GM18498 (cell line): ENCODE measurements around the gene CFAP69.

Experiments used
- ATAC-seq: cut with Tn5 transposase; IDR thresholded peaks from one replicate; pipeline ENCODE4 v1.9.1; 2021; ENCODE audit warnings: mild to moderate bottlenecking, moderate library complexity; ENCODE audit not compliant: unreplicated experiment

Gene CFAP69

GRCh38 chr7:90270431-90271178 is 25.6 kb downstream of the CFAP69 start:
- ATAC-seq = no peak

- ATAC-seq = no peak
Observed at GRCh38 chr7:90271753-90272152, 26.8 kb downstream of the CFAP69 start.

- no peak for ATAC-seq
Observed at GRCh38 chr7:90272242-90272641, 27.3 kb downstream of the CFAP69 start.

GRCh38 chr7:90274161-90274560 is 29.2 kb downstream of the CFAP69 start:
- ATAC-seq = no peak

GRCh38 chr7:90276033-90276728 is 31.2 kb downstream of the CFAP69 start:
- no peak for ATAC-seq

- no peak for ATAC-seq
Observed at GRCh38 chr7:90288154-90288553, 43.2 kb downstream of the CFAP69 start.

GRCh38 chr7:90290244-90291113 is 45.5 kb downstream of the CFAP69 start:
- no peak for ATAC-seq

GRCh38 chr7:90298145-90299038 is 53.4 kb downstream of the CFAP69 start:
- ATAC-seq = peak; percentile 90

- ATAC-seq = no peak
Observed at GRCh38 chr7:90303241-90303640, 58.3 kb downstream of the CFAP69 start.

- no peak for ATAC-seq
Observed at GRCh38 chr7:90309872-90310271, 64.9 kb downstream of the CFAP69 start.

- no peak for ATAC-seq
Observed at GRCh38 chr7:90311175-90311574, 66.2 kb downstream of the CFAP69 start.

- ATAC-seq = no peak
Observed at GRCh38 chr7:90312745-90313144, 67.8 kb downstream of the CFAP69 start.

- no peak for ATAC-seq
Observed at GRCh38 chr7:90313907-90314306, 68.9 kb downstream of the CFAP69 start.

GRCh38 chr7:90320014-90320413 is 75.0 kb downstream of the CFAP69 start:
- no peak for ATAC-seq

- ATAC-seq = no peak
Observed at GRCh38 chr7:90320418-90320800, 75.4 kb downstream of the CFAP69 start.

GRCh38 chr7:90320801-90321494 is 76.0 kb downstream of the CFAP69 start, which contains the start of gene FAM237B:
FAM237B (minus strand) TSS chr7:90321304; CDS start chr7:90319748, 1,556 bp downstream.
- ATAC-seq = no peak

GRCh38 chr7:90322837-90323236 is 77.9 kb downstream of the CFAP69 start:
- no peak for ATAC-seq

- no peak for ATAC-seq
Observed at GRCh38 chr7:90326500-90326899, 81.5 kb downstream of the CFAP69 start.

GRCh38 chr7:90334193-90334843 is 89.3 kb downstream of the CFAP69 start:
- ATAC-seq = no peak
